Activated gamma-delta T cell treated with anti-CD3 and anti-CD28 coated beads, Interleukin-2, amount 50 U/mL, for 16 hours (primary cell): ENCODE measurements around the gene CAVIN2.
"Not testable (repeated sequence)": the region's sequence is repeated elsewhere in the genome, so short reads cannot be mapped to it uniquely, and the experiment has no call there.

Experiments
- DNase-seq: peaks from one replicate; pipeline ENCODE4 v3.0.0-alpha.2; 2020; ENCODE audit warnings: low read depth

CAVIN2 gene

GRCh38 chr2:191799526-191799925, 47.4 kb downstream of the CAVIN2 start:
- no peak for DNase-seq

- no peak for DNase-seq
Observed at GRCh38 chr2:191797942-191798876, 48.7 kb downstream of the CAVIN2 start.

GRCh38 chr2:191797500-191797899, 49.4 kb downstream of the CAVIN2 start:
- no peak for DNase-seq

- no peak for DNase-seq
Observed at GRCh38 chr2:191795715-191796114, 51.2 kb downstream of the CAVIN2 start.

GRCh38 chr2:191791953-191792560, 54.8 kb downstream of the CAVIN2 start:
- no peak for DNase-seq

GRCh38 chr2:191790737-191791136, 56.2 kb downstream of the CAVIN2 start:
- no peak for DNase-seq

GRCh38 chr2:191789796-191790195, 57.1 kb downstream of the CAVIN2 start:
- DNase-seq = no peak

- no peak for DNase-seq
Observed at GRCh38 chr2:191786694-191787093, 60.2 kb downstream of the CAVIN2 start.

GRCh38 chr2:191785651-191786050, 61.2 kb downstream of the CAVIN2 start:
- not testable (repeated sequence) for DNase-seq
